ENCODE measurements around the gene ECHDC1.

ECHDC1 gene

GRCh38 chr6:127342946-127343808, at the start of gene ECHDC1:
TSS of gene ECHDC1 (minus strand) at chr6:127343609. CDS start at chr6:127331028, 12,581 bp downstream.
- TF ChIP-seq REST (IDR thresholded peaks at IDR 0.05; ENCODE audit: low read depth), result no peak
- no peak for TF ChIP-seq TCF12 (IDR thresholded peaks at IDR 0.05; ENCODE audit: low read depth)
- TF ChIP-seq EGR1 (IDR thresholded peaks at IDR 0.05), result no peak
- peak; percentile 79 for TF ChIP-seq MAX (IDR thresholded peaks at IDR 0.05)
- TF ChIP-seq USF1 (IDR thresholded peaks at IDR 0.05), result 0 out of 2 replicates have a peak, but pooled peaks have one; percentile 47
- TF ChIP-seq TEAD4 (IDR thresholded peaks at IDR 0.05), result no peak
- peak; percentile 31; the same call in 1 of the 2 replicates for TF ChIP-seq TAF1 (IDR thresholded peaks at IDR 0.05; ENCODE audit: low read depth)
- TF ChIP-seq NFIC (IDR thresholded peaks at IDR 0.05), result no peak
- no peak for TF ChIP-seq RAD21 (IDR thresholded peaks at IDR 0.05; ENCODE audit: low read depth)
- TF ChIP-seq EP300 (IDR thresholded peaks at IDR 0.05; ENCODE audit: borderline replicate concordance), result no peak
- TF ChIP-seq ZBTB7A (IDR thresholded peaks at IDR 0.05; ENCODE audit: low read depth), result no peak

- TF ChIP-seq EP300 (IDR thresholded peaks at IDR 0.05; ENCODE audit: borderline replicate concordance), result no peak
- no peak for TF ChIP-seq EGR1 (IDR thresholded peaks at IDR 0.05)
Observed at GRCh38 chr6:127392301-127392700, 48.9 kb upstream of the ECHDC1 start.

GRCh38 chr6:127391094-127391953, 47.9 kb upstream of the ECHDC1 start:
- no peak for TF ChIP-seq EGR1 (IDR thresholded peaks at IDR 0.05)
- TF ChIP-seq TAF1 (IDR thresholded peaks at IDR 0.05; ENCODE audit: low read depth), result no peak
- TF ChIP-seq ZBTB7A (IDR thresholded peaks at IDR 0.05; ENCODE audit: low read depth), result no peak
- TF ChIP-seq TEAD4 (IDR thresholded peaks at IDR 0.05), result no peak
- no peak for TF ChIP-seq USF1 (IDR thresholded peaks at IDR 0.05)
- no peak for TF ChIP-seq RAD21 (IDR thresholded peaks at IDR 0.05; ENCODE audit: low read depth)
- TF ChIP-seq MAX (IDR thresholded peaks at IDR 0.05), result no peak
- TF ChIP-seq REST (IDR thresholded peaks at IDR 0.05; ENCODE audit: low read depth), result no peak
- TF ChIP-seq YY1 (IDR thresholded peaks at IDR 0.05; ENCODE audit: low read depth), result no peak
- TF ChIP-seq CEBPB (IDR thresholded peaks at IDR 0.05), result no peak
- TF ChIP-seq NFIC (IDR thresholded peaks at IDR 0.05), result no peak
- TF ChIP-seq FOXM1 (IDR thresholded peaks at IDR 0.05; ENCODE audit: borderline replicate concordance, low read depth), result no peak
- no peak for TF ChIP-seq EP300 (IDR thresholded peaks at IDR 0.05; ENCODE audit: borderline replicate concordance)
- no peak for TF ChIP-seq TCF12 (IDR thresholded peaks at IDR 0.05; ENCODE audit: low read depth)
- TF ChIP-seq CREB1 (IDR thresholded peaks at IDR 0.05; ENCODE audit: low read depth), result no peak

GRCh38 chr6:127389706-127390105, 46.3 kb upstream of the ECHDC1 start:
- TF ChIP-seq TCF12 (IDR thresholded peaks at IDR 0.05; ENCODE audit: low read depth) (no peak), USF1 (IDR thresholded peaks at IDR 0.05) (no peak), TEAD4 (IDR thresholded peaks at IDR 0.05) (no peak), YY1 (IDR thresholded peaks at IDR 0.05; ENCODE audit: low read depth) (no peak), EP300 (IDR thresholded peaks at IDR 0.05; ENCODE audit: borderline replicate concordance) (no peak), MAX (IDR thresholded peaks at IDR 0.05) (no peak), REST (IDR thresholded peaks at IDR 0.05; ENCODE audit: low read depth) (no peak)
